KG1 (cell line): ENCODE results near the gene ITGAL.
"Not testable (repeated sequence)": the region's sequence is repeated elsewhere in the genome, so short reads cannot be mapped to it uniquely, and the experiment has no call there.

Source experiments
- DNase-seq: peaks from one replicate; lab custom pipeline; 2025; lab: John Stamatoyannopoulos, UW

The ITGAL gene

DNA sequence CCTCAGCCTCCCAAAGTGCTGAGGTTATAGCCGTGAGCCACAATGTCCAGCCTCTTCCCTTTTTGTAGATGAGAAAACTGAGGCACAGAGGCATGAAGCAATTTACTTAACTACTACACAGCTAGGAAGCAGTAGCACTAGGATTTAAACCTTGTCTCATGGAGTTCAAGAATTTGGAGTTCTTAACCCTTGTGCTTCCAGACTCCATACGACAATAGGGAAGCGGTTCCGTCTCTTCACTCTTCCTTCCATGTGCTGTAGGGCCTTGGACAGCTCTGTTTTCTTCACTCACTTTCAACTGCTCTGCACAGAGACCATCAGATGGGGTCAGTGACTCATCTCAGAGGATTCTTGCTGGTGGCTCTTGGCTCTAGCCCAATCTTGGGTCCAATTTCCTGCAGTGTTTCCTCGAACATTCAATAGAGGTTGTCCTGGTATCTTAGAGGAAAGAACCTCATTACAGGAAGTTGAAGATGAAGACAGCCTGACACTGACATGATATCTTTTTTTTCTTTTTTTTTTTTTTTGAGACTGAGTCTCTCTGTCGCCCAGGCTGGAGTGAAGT, 19.3 kb downstream of the ITGAL start:
- no peak for DNase-seq

DNA sequence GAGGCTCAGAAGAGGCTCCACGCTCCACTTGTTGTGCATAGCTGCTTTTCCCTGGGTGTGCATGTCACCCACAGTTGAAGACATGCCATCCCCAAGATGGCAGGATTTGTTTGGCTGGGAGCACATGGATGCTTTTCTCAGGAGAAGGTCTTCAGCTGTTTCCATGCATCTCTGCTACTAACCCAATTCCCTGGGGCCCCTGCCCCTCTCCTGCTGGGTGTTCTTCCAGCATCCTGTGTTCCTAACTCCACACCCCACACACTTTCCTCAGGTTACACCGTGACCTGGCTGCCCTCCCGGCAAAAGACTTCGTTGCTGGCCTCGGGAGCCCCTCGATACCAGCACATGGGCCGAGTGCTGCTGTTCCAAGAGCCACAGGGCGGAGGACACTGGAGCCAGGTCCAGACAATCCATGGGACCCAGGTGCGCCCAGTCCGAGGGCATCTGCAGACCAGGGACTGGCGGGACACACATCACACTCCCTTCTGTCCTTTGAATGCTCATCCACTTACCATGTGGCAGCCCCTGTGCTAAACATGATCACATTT, 21.5 kb downstream of the ITGAL start:
- no peak for DNase-seq

DNA sequence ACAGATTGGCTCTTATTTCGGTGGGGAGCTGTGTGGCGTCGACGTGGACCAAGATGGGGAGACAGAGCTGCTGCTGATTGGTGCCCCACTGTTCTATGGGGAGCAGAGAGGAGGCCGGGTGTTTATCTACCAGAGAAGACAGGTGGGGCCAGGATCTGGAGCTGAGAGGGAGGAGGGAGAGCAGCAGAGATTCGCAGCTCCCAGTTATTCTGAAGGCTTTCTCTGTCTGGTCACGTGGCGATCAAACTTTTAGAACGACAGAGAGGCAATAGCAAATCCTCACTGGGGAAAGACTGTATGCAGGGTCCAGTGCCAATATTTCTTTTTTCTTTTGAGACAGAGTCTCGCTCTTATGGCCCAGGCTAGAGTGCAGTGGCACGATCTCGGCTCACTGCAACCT, 22.2 kb downstream of the ITGAL start:
- DNase-seq = no peak

GRCh38 chr16:30499284-30499683, 26.7 kb downstream of the ITGAL start:
- DNase-seq = no peak

- no peak for DNase-seq
Measured at GRCh38 chr16:30503403-30504296, 31.1 kb downstream of the ITGAL start.

- DNase-seq = no peak
Measured at GRCh38 chr16:30509081-30509765, 36.7 kb downstream of the ITGAL start.

DNA sequence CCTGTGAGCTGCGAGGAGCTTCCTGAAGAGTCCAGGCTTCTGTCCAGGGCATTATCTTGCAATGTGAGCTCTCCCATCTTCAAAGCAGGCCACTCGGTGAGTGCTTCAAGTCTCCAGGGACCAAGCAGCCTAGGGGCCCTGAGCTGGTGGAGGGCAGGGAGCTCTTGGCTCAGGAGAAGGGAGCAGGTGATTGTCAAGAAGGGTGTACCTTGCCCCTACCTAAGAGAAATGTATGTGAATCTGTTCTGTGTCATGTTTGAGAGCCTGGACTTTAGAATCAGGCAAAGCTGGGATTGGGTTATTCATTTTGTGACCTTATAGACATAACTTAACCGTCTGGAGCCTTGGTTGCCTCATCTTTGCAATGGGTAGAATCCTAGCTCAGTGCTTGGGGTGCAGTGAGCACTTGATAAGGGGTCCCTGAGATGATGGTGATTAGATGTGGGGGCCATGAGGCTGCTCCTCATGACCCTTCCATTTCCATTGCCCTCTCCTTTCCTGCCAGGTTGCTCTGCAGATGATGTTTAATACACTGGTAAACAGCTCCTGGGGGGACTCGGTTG, 37.9 kb downstream of the ITGAL start:
- DNase-seq = no peak

DNA sequence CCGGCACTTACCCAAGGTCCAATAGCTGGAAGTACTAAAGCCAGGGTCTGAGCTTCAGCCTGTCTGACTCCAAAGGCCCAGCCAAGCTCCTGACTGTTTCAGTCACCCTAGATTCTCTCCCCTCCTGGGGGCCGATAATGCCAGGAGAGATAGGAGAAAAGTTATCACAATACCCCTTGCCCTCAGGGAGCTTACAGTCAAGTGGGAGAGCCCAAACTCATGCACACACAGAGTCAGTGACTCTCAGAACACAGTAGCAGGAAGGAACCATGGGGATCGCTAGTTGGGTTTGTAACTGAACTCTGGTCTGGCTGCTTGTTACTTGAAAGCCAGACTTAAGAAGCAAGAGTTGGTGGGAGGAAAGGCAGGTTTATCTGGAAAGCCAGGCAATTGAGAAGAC, 39.0 kb downstream of the ITGAL start:
- no peak for DNase-seq

DNA sequence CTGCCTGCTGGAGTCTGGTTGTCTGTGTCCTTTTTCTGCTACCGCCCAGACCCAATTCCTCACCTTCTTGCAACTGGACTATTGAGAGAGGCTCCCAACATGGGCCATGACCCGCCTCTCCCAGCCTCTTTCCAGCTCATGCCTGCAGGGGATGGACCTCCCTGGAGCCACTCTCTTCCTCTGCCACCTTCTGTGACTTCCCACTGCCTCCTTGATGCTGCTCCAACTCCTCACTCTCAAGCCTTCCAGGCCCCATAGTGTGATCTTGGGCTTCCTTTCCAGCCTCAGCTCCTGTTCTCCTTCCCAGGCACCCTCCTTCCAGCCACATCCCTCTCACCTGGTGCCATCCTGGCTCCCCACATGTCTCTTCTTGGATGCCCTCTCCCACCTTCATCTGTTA, 42.7 kb downstream of the ITGAL start:
- no peak for DNase-seq

DNA sequence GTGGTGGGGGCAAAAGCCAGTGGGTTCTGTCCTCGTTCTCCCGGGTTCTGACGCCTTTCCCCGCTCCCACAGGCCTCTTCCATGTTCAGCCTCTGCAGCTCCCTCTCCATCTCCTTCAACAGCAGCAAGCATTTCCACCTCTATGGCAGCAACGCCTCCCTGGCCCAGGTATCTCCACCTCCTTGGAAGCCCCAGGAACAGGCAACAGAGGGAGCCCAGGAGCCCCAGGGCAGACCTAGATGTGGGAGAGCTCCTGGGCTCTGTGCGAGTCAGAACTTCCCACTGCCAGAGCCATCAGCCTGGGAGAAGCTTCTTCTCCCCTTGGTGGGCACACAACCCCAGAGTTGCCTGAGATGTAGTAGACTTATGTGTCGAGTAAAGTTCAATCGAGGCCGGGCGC, 46.0 kb downstream of the ITGAL start:
- DNase-seq = no peak

DNA sequence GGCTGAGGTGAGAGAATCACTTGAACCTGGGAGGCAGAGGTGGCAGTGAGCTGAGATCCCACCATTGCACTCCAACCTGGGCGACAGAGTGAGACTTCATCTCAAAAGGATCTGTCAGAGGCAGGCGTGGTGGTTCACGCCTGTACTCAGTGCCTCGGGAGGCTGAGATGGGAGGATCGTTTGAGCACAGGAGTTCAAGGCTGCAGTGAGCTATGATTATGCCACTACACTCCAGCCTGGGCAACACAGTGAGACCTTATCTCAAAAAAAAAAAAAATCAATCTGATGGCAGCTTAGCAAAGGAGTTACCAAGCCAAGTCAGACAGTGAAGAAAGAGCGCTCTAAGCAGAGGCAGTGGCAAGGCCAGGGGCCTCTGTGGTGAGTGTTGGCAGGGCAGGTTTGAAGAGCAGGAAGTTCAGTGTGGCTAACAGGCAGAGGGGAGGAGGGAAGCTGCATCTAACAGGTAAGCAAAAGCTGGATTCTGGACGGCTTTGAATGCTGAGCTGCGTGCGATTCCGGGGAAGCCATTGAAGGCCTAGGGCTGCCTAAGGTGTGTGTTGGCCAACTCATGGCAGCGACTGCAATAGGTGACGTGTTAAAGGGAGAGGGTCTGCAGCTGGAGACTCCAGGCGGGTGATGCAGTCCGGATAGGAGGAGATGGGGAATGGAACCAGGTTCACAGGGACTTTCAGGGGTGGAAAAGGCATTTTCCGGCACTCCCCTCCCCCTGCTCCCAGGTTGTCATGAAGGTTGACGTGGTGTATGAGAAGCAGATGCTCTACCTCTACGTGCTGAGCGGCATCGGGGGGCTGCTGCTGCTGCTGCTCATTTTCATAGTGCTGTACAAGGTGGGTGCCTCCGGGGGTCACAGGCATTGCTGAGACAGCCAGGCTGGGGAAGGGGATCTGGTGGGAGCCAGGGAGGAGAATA, 46.8 kb downstream of the ITGAL start:
- DNase-seq = no peak

- DNase-seq = no peak
Measured at GRCh38 chr16:30521476-30521872, 48.9 kb downstream of the ITGAL start.

- DNase-seq = no peak
Measured at GRCh38 chr16:30521873-30522641, 49.5 kb downstream of the ITGAL start.

GRCh38 chr16:30522702-30523463, 50.3 kb downstream of the ITGAL start:
- not testable (repeated sequence) for DNase-seq

GRCh38 chr16:30523768-30524574, 51.4 kb downstream of the ITGAL start:
- DNase-seq = no peak

- DNase-seq = no peak
Measured at GRCh38 chr16:30524575-30525568, 52.3 kb downstream of the ITGAL start.

DNA sequence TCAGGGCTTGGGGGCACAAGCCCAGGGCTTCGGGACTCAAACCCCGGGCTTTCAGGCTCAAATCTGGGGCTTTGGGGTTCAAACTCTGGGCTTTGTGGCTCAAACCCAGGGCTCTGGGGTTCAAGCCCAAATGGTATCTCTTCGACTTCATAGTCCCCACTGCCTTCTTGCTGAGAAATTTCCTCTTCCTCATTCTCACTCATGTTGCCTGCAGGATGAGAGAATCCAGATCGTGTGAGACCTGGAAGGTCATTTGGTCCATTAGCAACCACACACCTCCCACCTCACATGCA, 53.2 kb downstream of the ITGAL start:
- no peak for DNase-seq
